Breast epithelium (tissue), 4 donors: ENCODE results near the gene DUSP23. TPM values are rescaled to one million over a fixed set of nuclear protein-coding genes. Genes with fewer than 3 reads are reported as not detected.
A peak's percentile ranks its signal among the peaks of the same experiment; 100 is the strongest.

Experiments
- DNase-seq, 2 donors: peaks; one replicate each; pipeline ENCODE4 v3.0.0-alpha.2; 2019; ENCODE audit warnings: low spot score in 2 of 2
- H3K27ac ChIP-seq, 2 donors: fragments of 200-600 bp; sonication (generic) in 1 of 2; one replicate each; pipeline ENCODE4 v1.5.1; 2016 to 2019; ENCODE audit warnings: mild to moderate bottlenecking in 1 of 2
- H3K27me3 ChIP-seq, 2 donors: fragments of 200-600 bp; sonication (generic) in 1 of 2; one replicate each; pipeline versions ENCODE4 v1.5.1 to v1.6.0; 2017 to 2019; ENCODE audit warnings: control low read depth in 1 of 2, mild to moderate bottlenecking in 1 of 2
- H3K36me3 ChIP-seq: fragments of 200-600 bp; one replicate; pipeline ENCODE4 v1.5.1; 2019
- H3K4me1 ChIP-seq, 2 donors: fragments of 200-600 bp; sonication (generic); one replicate each; pipeline ENCODE4 v1.5.1; 2016 to 2019; ENCODE audit warnings: control low read depth in 1 of 2
- H3K4me3 ChIP-seq, 3 donors: fragments of 200-600 bp; sonication (generic); 1 replicate in 2 of 3; 2 replicates in 1 of 3; pipeline ENCODE4 v1.5.1; 2016 to 2019; ENCODE audit warnings: mild to moderate bottlenecking in 3 of 3, moderate library complexity in 2 of 3
- H3K9me3 ChIP-seq, 2 donors: fragments of 200-600 bp; sonication (generic) in 1 of 2; one replicate each; pipeline ENCODE4 v1.5.1; 2016 to 2019; ENCODE audit warnings: control low read depth in 1 of 2
- CTCF ChIP-seq, 3 donors: fragments of 450-650 bp; IDR thresholded peaks; one replicate each; pipeline ENCODE4 v1.5.1; 2016 to 2017; ENCODE audit warnings: antibody characterized with exemption in 3 of 3, mild to moderate bottlenecking in 3 of 3, moderate library complexity in 3 of 3
- POLR2A ChIP-seq: fragments of 450-650 bp; IDR thresholded peaks from one replicate; pipeline ENCODE4 v1.6.1; 2016; ENCODE audit warnings: antibody characterized with exemption, mild to moderate bottlenecking, moderate library complexity
- POLR2AphosphoS5 ChIP-seq, 3 donors: sonication (generic); formaldehyde crosslinking; IDR thresholded peaks; one replicate each; pipeline ENCODE4 v1.6.1; 2017; ENCODE audit warnings: antibody characterized with exemption in 3 of 3
- intact Hi-C: fragments of 100-400 bp; cut with DNase I; formaldehyde crosslinking; loops from one replicate; pipeline ENCODE4 v1.15.1; 2023; ENCODE audit warnings: low total_unique reads
- total RNA-seq, 3 donors: library from RNA; depleted of rRNA; stranded (reverse); fragments of >200 nt; gene quantifications; one replicate each; pipeline ENCODE4 v1.1.0, GENCODE V29; 2016

DUSP23 gene
- total RNA-seq, 3 donors from 2014 or later: 92.7 to 187 (median 147) TPM

- no peaks in the 10 kb centered on the region for H3K27me3 ChIP-seq
- no peaks in the 10 kb centered on the region for H3K4me1 ChIP-seq
- TF ChIP-seq POLR2A: no peak
- no peak for TF ChIP-seq CTCF (IDR thresholded peaks at IDR 0.05)
- no peak for TF ChIP-seq POLR2AphosphoS5 (IDR thresholded peaks at IDR 0.05)
- intact Hi-C loops: no loop called here
- no peak for DNase-seq
- H3K27ac ChIP-seq: no peak overlapping the region
- no peaks in the 10 kb centered on the region for H3K9me3 ChIP-seq
- H3K4me3 ChIP-seq: no peak overlapping the region
- no peaks in the 10 kb centered on the region for H3K36me3 ChIP-seq
Observed at GRCh38 chr1:159748370-159748769, 32.4 kb upstream of the DUSP23 start.

- TF ChIP-seq POLR2AphosphoS5 (IDR thresholded peaks at IDR 0.05) (no peak), POLR2A (no peak), CTCF (IDR thresholded peaks at IDR 0.05) (no peak)
- intact Hi-C loops: no loop called here
- Histone ChIP-seq H3K4me3 (no peak overlapping the region), H3K27me3 (no peaks in the 10 kb centered on the region), H3K36me3 (no peaks in the 10 kb centered on the region), H3K27ac (no peak overlapping the region), H3K4me1 (no peaks in the 10 kb centered on the region), H3K9me3 (no peaks in the 10 kb centered on the region)
- DNase-seq: no peak
Observed at GRCh38 chr1:159749630-159750029, 31.1 kb upstream of the DUSP23 start.

GRCh38 chr1:159750621-159751020 lies 30.1 kb upstream of the DUSP23 start:
- Histone ChIP-seq H3K4me3 (no peak overlapping the region), H3K27me3 (no peaks in the 10 kb centered on the region), H3K27ac (peak overlapping the region; percentile 75 to 90), H3K36me3 (no peaks in the 10 kb centered on the region), H3K9me3 (no peaks in the 10 kb centered on the region), H3K4me1 (no peaks in the 10 kb centered on the region)
- intact Hi-C loops: no loop called here
- TF ChIP-seq POLR2A (no peak), POLR2AphosphoS5 (IDR thresholded peaks at IDR 0.05) (no peak), CTCF (IDR thresholded peaks at IDR 0.05) (no peak)
- no peak for DNase-seq

- no peak overlapping the region for H3K4me3 ChIP-seq
- H3K27ac ChIP-seq: peak overlapping the region; percentile 75 to 90
- intact Hi-C loops: no loop called here
- TF ChIP-seq CTCF (IDR thresholded peaks at IDR 0.05): no peak
- TF ChIP-seq POLR2AphosphoS5 (IDR thresholded peaks at IDR 0.05): no peak
- no peak for TF ChIP-seq POLR2A
- no peaks in the 10 kb centered on the region for H3K9me3 ChIP-seq
- DNase-seq: no peak
- H3K27me3 ChIP-seq: no peaks in the 10 kb centered on the region
- H3K36me3 ChIP-seq: no peaks in the 10 kb centered on the region
- no peaks in the 10 kb centered on the region for H3K4me1 ChIP-seq
Observed at GRCh38 chr1:159751031-159751430, 29.7 kb upstream of the DUSP23 start.

- DNase-seq: peak; percentile 55 to 93
- no peaks in the 10 kb centered on the region for H3K27me3 ChIP-seq
- H3K27ac ChIP-seq: peak overlapping the region; percentile 75 to 90
- peaks cover 0 to 7% of the 10 kb centered on the region in 2 donors for H3K4me1 ChIP-seq
- H3K36me3 ChIP-seq: no peaks in the 10 kb centered on the region
- H3K9me3 ChIP-seq: no peaks in the 10 kb centered on the region
- no peak overlapping the region for H3K4me3 ChIP-seq
- TF ChIP-seq CTCF (IDR thresholded peaks at IDR 0.05) (no peak), POLR2A (no peak), POLR2AphosphoS5 (IDR thresholded peaks at IDR 0.05) (peak; percentile 93 to 99 (median 98))
- intact Hi-C loops: no loop called here
Observed at GRCh38 chr1:159752135-159752580, 28.6 kb upstream of the DUSP23 start.
